ENCODE results near the gene RRAS.

DNA sequence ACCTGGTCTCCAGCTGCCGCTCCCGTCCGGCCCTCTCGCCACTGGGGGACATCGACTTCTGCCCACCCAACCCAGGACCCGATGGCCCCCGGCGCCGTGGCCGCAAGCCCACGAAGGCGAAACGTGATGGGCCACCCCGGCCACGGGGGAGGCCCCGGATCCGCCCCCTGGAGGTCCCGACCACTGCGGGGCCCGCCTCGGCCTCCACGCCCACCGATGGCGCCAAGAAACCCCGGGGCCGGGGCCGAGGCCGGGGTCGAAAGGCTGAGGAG is 42.3 kb downstream of the RRAS start:
- no peak for TF ChIP-seq EP300 (conservative IDR thresholded peaks at IDR 0.05; ENCODE audit: poor library complexity, severe bottlenecking)
- TF ChIP-seq, protein P1, sequence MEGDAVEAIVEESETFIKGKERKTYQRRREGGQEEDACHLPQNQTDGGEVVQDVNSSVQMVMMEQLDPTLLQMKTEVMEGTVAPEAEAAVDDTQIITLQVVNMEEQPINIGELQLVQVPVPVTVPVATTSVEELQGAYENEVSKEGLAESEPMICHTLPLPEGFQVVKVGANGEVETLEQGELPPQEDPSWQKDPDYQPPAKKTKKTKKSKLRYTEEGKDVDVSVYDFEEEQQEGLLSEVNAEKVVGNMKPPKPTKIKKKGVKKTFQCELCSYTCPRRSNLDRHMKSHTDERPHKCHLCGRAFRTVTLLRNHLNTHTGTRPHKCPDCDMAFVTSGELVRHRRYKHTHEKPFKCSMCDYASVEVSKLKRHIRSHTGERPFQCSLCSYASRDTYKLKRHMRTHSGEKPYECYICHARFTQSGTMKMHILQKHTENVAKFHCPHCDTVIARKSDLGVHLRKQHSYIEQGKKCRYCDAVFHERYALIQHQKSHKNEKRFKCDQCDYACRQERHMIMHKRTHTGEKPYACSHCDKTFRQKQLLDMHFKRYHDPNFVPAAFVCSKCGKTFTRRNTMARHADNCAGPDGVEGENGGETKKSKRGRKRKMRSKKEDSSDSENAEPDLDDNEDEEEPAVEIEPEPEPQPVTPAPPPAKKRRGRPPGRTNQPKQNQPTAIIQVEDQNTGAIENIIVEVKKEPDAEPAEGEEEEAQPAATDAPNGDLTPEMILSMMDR (IDR thresholded peaks at IDR 0.05; ENCODE audit: poor library complexity, severe bottlenecking) = no peak
- TF ChIP-seq MXI1 (conservative IDR thresholded peaks at IDR 0.05; ENCODE audit: poor library complexity, severe bottlenecking) = no peak
- TF ChIP-seq POLR2AphosphoS5 (IDR thresholded peaks at IDR 0.05) = no peak
- TF ChIP-seq REST (IDR thresholded peaks at IDR 0.05; ENCODE audit: borderline replicate concordance) = no peak
- no peak for TF ChIP-seq SMC3 (conservative IDR thresholded peaks at IDR 0.05; ENCODE audit: poor library complexity)
- no peak for TF ChIP-seq RAD21 (conservative IDR thresholded peaks at IDR 0.05)
- no peak for TF ChIP-seq EZH2 (IDR thresholded peaks at IDR 0.05; ENCODE audit: borderline replicate concordance, insufficient read depth, low read length, poor library complexity, severe bottlenecking)

Data from neural cell (in vitro differentiated cells).